Panc1 (cell line): ENCODE data around the gene TBX3. TPM values are rescaled to one million over a fixed set of nuclear protein-coding genes. Genes with fewer than 3 reads are reported as not detected.

Source experiments
- ATAC-seq: fragments of 200-7000 bp; cut with Tn5 transposase; 2 replicates; pipeline ENCODE4 v1.9.1; 2020; ENCODE audit warnings: mild to moderate bottlenecking, moderate library complexity
- BruUV-seq: library from RNA; stranded (reverse); fragments of 400-500 nt; replicated peaks from 2 replicates; lab custom pipeline; 2021; lab: Mats Ljungman, UMichigan
- CTCF ChIA-PET: fragments of 300-600 bp; sonication (Branson Sonifier 250); formaldehyde crosslinking; loops from one replicate; lab custom pipeline; 2022; ENCODE audit warnings: antibody characterized with exemption; lab: Charles Lee
- POLR2A ChIA-PET: fragments of 300-600 bp; sonication (Branson Sonifier 250); formaldehyde crosslinking; loops from one replicate; lab custom pipeline; 2022; ENCODE audit warnings: antibody characterized with exemption; lab: Charles Lee
- DNase-seq: peaks from one replicate; pipeline ENCODE4 v3.0.0-alpha.2; 2010; ENCODE audit warnings: low read depth, low spot score
- H3K27ac ChIP-seq: 2 replicates; pipeline ENCODE4 v1.5.1; 2011; ENCODE audit warnings: mild to moderate bottlenecking, low read length, inconsistent platforms
- H3K27me3 ChIP-seq: fragments of 200-500 bp; sonication (Bioruptor generic); 2 replicates; pipeline ENCODE4 v1.6.0; 2014; ENCODE audit warnings: low read length, inconsistent platforms; ENCODE audit not compliant: control insufficient read depth, insufficient read depth
- H3K36me3 ChIP-seq: fragments of 200-500 bp; sonication (Bioruptor generic); 2 replicates; pipeline ENCODE4 v1.5.1; 2014; ENCODE audit warnings: inconsistent platforms, mild to moderate bottlenecking, low read length, moderate library complexity; ENCODE audit not compliant: control insufficient read depth, insufficient read depth
- H3K4me1 ChIP-seq: 2 replicates; pipeline ENCODE4 v1.5.1; 2011; ENCODE audit warnings: inconsistent platforms, mild to moderate bottlenecking, low read length, moderate library complexity; ENCODE audit not compliant: control insufficient read depth, insufficient read depth
- H3K4me3 ChIP-seq, 2 experiments: 2 replicates each; pipeline ENCODE4 v1.5.1; 2011 to 2012; ENCODE audit warnings: low read depth in 2 of 2, low read length in 2 of 2, mild to moderate bottlenecking in 2 of 2, inconsistent platforms in 1 of 2, moderate library complexity in 1 of 2
- H3K9me3 ChIP-seq: fragments of 200-500 bp; sonication (Bioruptor generic); 2 replicates; pipeline ENCODE4 v1.5.1; 2014; ENCODE audit warnings: low read depth, mild to moderate bottlenecking, inconsistent platforms, low read length, moderate library complexity; ENCODE audit not compliant: control insufficient read depth, insufficient read depth
- CTCF ChIP-seq: fragments of 450-650 bp; IDR thresholded peaks from 2 replicates; pipeline ENCODE4 v1.5.1; 2017; ENCODE audit warnings: mild to moderate bottlenecking
- POLR2AphosphoS5 ChIP-seq: IDR thresholded peaks from 2 replicates; pipeline ENCODE4 v1.6.1; 2012; ENCODE audit warnings: mild to moderate bottlenecking, low read depth, low read length, moderate library complexity
- REST ChIP-seq, 2 experiments: IDR thresholded peaks; 2 replicates each; pipeline ENCODE4 v1.6.1; 2011 to 2012; ENCODE audit warnings: low read depth in 2 of 2, control low read depth in 1 of 2, low read length in 1 of 2, mild to moderate bottlenecking in 1 of 2, moderate library complexity in 1 of 2; ENCODE audit not compliant: insufficient read depth in 1 of 2
- SIN3A ChIP-seq: IDR thresholded peaks from 2 replicates; pipeline ENCODE4 v1.6.1; 2012; ENCODE audit warnings: low read depth, mild to moderate bottlenecking, low read length, moderate library complexity, borderline replicate concordance; ENCODE audit not compliant: insufficient read depth
- TCF7L2 ChIP-seq: IDR thresholded peaks from 2 replicates; pipeline ENCODE4 v1.6.1; 2011; ENCODE audit warnings: mild to moderate bottlenecking, low read depth, low read length, inconsistent platforms
- in situ Hi-C: cut with HindIII; loops from 2 replicates; pipeline ENCODE4 v1.10.0; 2016; ENCODE audit warnings: low sequenced_read_pairs, low pct_unique_long_range_greater_than_20kb
- intact Hi-C: fragments of 100-400 bp; cut with micrococcal nuclease; formaldehyde crosslinking; loops from one replicate; pipeline ENCODE4 v1.10.0; 2022; ENCODE audit not compliant: unreplicated experiment
- total RNA-seq: library from RNA; stranded (reverse); gene quantifications from one replicate; pipeline ENCODE4 v1.2.1, GENCODE V29; 2021; ENCODE audit not compliant: unreplicated experiment

TBX3 gene
- total RNA-seq, 1 experiment from 2014 or later: 5.1 TPM

GRCh38 chr12:114670291-114670980, 13.5 kb downstream of the TBX3 start:
- DNase-seq: no peak
- intact Hi-C loops (no loop called here), in situ Hi-C loops (no loop called here)
- H3K36me3 ChIP-seq: no peaks in the 10 kb centered on the region
- H3K27me3 ChIP-seq: no peaks in the 10 kb centered on the region
- no peak for ATAC-seq
- POLR2A ChIA-PET: no interaction called here
- CTCF ChIA-PET: interaction anchor here (0.6 to 0.8 kb wide), 2 partner anchors 8 to 493 kb away, joined by 3 to 4 read pairs; no protein-coding TSS in a partner anchor
- H3K27ac ChIP-seq: no peak overlapping the region
- no peaks in the 10 kb centered on the region for H3K4me1 ChIP-seq
- no TSS peak for BruUV-seq
- H3K4me3 ChIP-seq: no peak overlapping the region
- no peaks in the 10 kb centered on the region for H3K9me3 ChIP-seq
- TF ChIP-seq TCF7L2: no peak
- no peak for TF ChIP-seq CTCF
- no peak for TF ChIP-seq POLR2AphosphoS5
- TF ChIP-seq REST (IDR thresholded peaks at IDR 0.05; ENCODE audit: insufficient read depth in 1 of 2, low read depth in 2 of 2, low read length in 1 of 2): no peak
- TF ChIP-seq SIN3A: no peak

- no peak overlapping the region for H3K27ac ChIP-seq
- intact Hi-C loops (no loop called here), in situ Hi-C loops (no loop called here)
- ChIA-PET POLR2A (no interaction called here), CTCF (no interaction called here)
- TF ChIP-seq REST (IDR thresholded peaks at IDR 0.05; ENCODE audit: insufficient read depth in 1 of 2, low read depth in 2 of 2, low read length in 1 of 2): no peak
- no peak for TF ChIP-seq POLR2AphosphoS5
- TF ChIP-seq SIN3A: no peak
- TF ChIP-seq CTCF: no peak
- TF ChIP-seq TCF7L2: no peak
- DNase-seq: no peak
- no peaks in the 10 kb centered on the region for H3K36me3 ChIP-seq
- no peaks in the 10 kb centered on the region for H3K27me3 ChIP-seq
- no peak overlapping the region for H3K4me3 ChIP-seq
- no TSS peak for BruUV-seq
- H3K9me3 ChIP-seq: no peaks in the 10 kb centered on the region
- no peaks in the 10 kb centered on the region for H3K4me1 ChIP-seq
- ATAC-seq: no peak
Observed at GRCh38 chr12:114669401-114670290, 14.3 kb downstream of the TBX3 start.
